OCI-LY7 (cell line): ENCODE measurements around the gene CRELD2. TPM values are rescaled to one million over a fixed set of nuclear protein-coding genes. Genes with fewer than 3 reads are reported as not detected.

Source experiments
- BruUV-seq: library from RNA; stranded (reverse); fragments of 400-500 nt; replicated peaks from 2 replicates; lab custom pipeline; 2021; lab: Mats Ljungman, UMichigan
- CTCF ChIA-PET: fragments of 300-600 bp; sonication (Branson Sonifier 250); formaldehyde crosslinking; loops from one replicate; lab custom pipeline; 2022; ENCODE audit warnings: antibody characterized with exemption; ENCODE audit not compliant: unreplicated experiment; lab: Charles Lee
- POLR2A ChIA-PET: fragments of 300-600 bp; sonication (Branson Sonifier 250); formaldehyde crosslinking; loops from one replicate; lab custom pipeline; 2022; ENCODE audit warnings: antibody characterized with exemption; lab: Charles Lee
- DNase-seq: peaks from one replicate; pipeline ENCODE4 v3.0.0-alpha.2; 2015; ENCODE audit warnings: low spot score
- H2AFZ ChIP-seq: fragments of 200-600 bp; sonication (generic), shearing (Covaris generic); 2 replicates; pipeline ENCODE4 v1.6.1; 2014; ENCODE audit warnings: mild to moderate bottlenecking, antibody characterized with exemption, low read length, moderate library complexity
- H3K27ac ChIP-seq: fragments of 200-600 bp; sonication (generic); 2 replicates; pipeline ENCODE4 v1.5.1; 2014; ENCODE audit warnings: mixed run types, low read depth, mild to moderate bottlenecking, moderate library complexity, low read length, inconsistent platforms; ENCODE audit not compliant: poor library complexity, severe bottlenecking
- H3K36me3 ChIP-seq: fragments of 200-600 bp; sonication (generic); 2 replicates; pipeline ENCODE4 v1.6.1; 2014; ENCODE audit warnings: mild to moderate bottlenecking, antibody characterized with exemption, low read length, moderate library complexity, mixed read lengths; ENCODE audit not compliant: insufficient read depth
- H3K4me1 ChIP-seq: fragments of 200-600 bp; sonication (generic); 2 replicates; pipeline ENCODE4 v1.5.1; 2014; ENCODE audit warnings: mild to moderate bottlenecking, low read length; ENCODE audit not compliant: insufficient read depth, poor library complexity, severe bottlenecking
- H3K4me2 ChIP-seq: fragments of 200-600 bp; sonication (generic); 2 replicates; pipeline ENCODE4 v1.6.1; 2014; ENCODE audit warnings: mild to moderate bottlenecking, low read length
- H3K4me3 ChIP-seq: fragments of 200-600 bp; sonication (generic); 2 replicates; pipeline ENCODE4 v1.5.1; 2014; ENCODE audit warnings: mild to moderate bottlenecking, low read depth, low read length; ENCODE audit not compliant: poor library complexity, severe bottlenecking
- H3K79me2 ChIP-seq: fragments of 200-600 bp; sonication (generic); 2 replicates; pipeline ENCODE4 v1.6.1; 2016; ENCODE audit warnings: low read depth, mild to moderate bottlenecking, low read length, moderate library complexity, mixed read lengths; ENCODE audit not compliant: insufficient read depth
- H3K9me2 ChIP-seq: fragments of 200-600 bp; sonication (generic); 2 replicates; pipeline ENCODE4 v1.6.1; 2016; ENCODE audit warnings: mild to moderate bottlenecking, low read length, mixed read lengths; ENCODE audit not compliant: insufficient read depth
- H3K9me3 ChIP-seq: fragments of 200-600 bp; sonication (generic); 2 replicates; pipeline ENCODE4 v1.6.1; 2014; ENCODE audit warnings: mild to moderate bottlenecking, mixed run types, low read length, mixed read lengths
- H4K20me1 ChIP-seq: fragments of 200-600 bp; sonication (generic); 2 replicates; pipeline ENCODE4 v1.6.1; 2014; ENCODE audit warnings: mild to moderate bottlenecking, antibody characterized with exemption, low read length, moderate library complexity, mixed read lengths; ENCODE audit not compliant: insufficient read depth
- EZH2phosphoT487 ChIP-seq: fragments of 200-600 bp; sonication (generic); IDR thresholded peaks from 2 replicates; pipeline ENCODE4 v1.6.1; 2018; ENCODE audit warnings: low read depth, borderline replicate concordance, mild to moderate bottlenecking, mixed run types, antibody characterized with exemption, low read length, moderate library complexity, mixed read lengths
- intact Hi-C: fragments of 100-400 bp; cut with micrococcal nuclease; formaldehyde crosslinking; loops from one replicate; pipeline ENCODE4 v1.10.0; 2022; ENCODE audit not compliant: unreplicated experiment
- total RNA-seq, 2 experiments: library from RNA; depleted of rRNA in 1 of 2; stranded (reverse); fragments of >200 nt in 1 of 2; shearing (Covaris generic) in 1 of 2; gene quantifications; 2 replicates each; pipeline ENCODE4 v1.2.3, GENCODE V29; 2014 to 2022
- TF ChIP-seq, protein P1 (sequence below): fragments of 200-600 bp; sonication (generic); conservative IDR thresholded peaks from 2 replicates; pipeline ENCODE4 v1.5.1; 2014; ENCODE audit warnings: mild to moderate bottlenecking, antibody characterized with exemption, low read length, moderate library complexity, mixed read lengths

Gene CRELD2
- total RNA-seq, 2 experiments from 2014 or later = 32.0 to 32.5 TPM

DNA sequence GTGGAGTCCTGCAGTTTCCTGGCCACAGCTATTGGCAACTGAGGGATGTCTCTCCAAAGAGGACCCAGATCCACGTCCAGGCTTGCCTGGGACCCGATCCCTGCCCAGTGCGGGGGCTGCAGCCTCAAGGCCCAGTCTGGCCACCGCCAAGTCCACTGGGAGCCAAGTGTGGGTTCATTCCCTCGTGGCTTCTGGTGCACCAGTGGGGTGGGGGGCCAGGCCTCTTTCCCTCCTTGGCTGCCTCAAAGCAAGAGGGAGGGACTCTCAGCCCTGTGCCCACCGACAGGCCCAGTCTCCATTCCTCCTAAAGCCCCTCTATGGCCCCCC, 28.8 kb downstream of the CRELD2 start:
- intact Hi-C loops = no loop called here
- POLR2A ChIA-PET = interaction anchor here (0.9 kb wide), 1 partner anchor 10 kb away, joined by 6 read pairs; no protein-coding TSS in a partner anchor
- no peaks in the 10 kb centered on the region for H3K36me3 ChIP-seq

DNA sequence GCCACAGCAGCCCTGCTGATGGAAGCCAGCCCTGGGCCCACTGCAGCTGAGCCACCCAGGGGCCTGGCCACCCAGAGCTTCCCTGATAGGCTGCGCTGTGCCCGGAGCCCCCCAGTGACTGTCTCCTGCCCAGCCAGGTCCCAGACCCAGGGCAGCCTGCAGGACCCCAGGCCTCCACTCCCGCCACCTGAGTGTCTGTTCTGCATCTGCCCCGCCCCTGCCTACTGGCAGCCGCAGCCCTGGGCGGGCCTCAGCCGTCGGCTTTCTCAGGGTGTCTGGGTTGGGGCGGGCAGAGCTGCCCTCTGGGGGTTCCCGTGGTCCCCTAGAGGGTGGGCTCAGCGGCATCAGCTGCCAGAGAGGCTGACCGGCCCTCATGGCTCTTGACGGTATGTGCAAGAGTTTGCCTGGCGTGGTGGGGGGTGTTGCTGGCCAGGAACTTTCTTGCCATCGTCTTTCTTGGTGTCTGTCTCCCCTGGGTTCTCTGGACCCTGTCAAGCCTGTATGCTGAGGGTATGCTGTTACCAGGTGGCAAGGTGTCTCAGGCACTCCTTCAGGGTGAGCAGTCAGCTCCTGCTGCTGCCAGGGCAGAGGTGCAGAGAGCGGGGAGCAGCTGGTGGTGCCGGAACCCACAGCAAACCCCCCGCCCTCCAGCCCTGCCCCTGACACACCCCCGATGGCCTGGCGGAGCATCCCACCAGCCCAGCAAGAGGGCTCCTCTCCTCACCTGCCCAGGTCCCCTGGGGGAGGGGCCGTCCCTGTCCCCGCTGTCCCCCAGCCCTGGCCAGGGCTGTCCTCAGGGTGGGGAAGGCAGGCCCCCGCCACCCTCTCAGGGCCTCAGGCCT, 29.9 kb downstream of the CRELD2 start:
- intact Hi-C loops = no loop called here
- Histone ChIP-seq H3K79me2 (no peaks in the 10 kb centered on the region), H2AFZ (no peak overlapping the region), H3K4me1 (peaks cover 27% of the 10 kb centered on the region), H3K4me3 (no peak overlapping the region), H3K9me3 (no peaks in the 10 kb centered on the region), H3K27ac (no peak overlapping the region), H3K36me3 (no peaks in the 10 kb centered on the region), H3K9me2 (no peaks in the 10 kb centered on the region), H3K4me2 (no peak overlapping the region), H4K20me1 (no peaks in the 10 kb centered on the region)
- ChIA-PET CTCF (no interaction called here), POLR2A (no interaction called here)
- no peak for DNase-seq
- no peak for TF ChIP-seq EZH2phosphoT487
- TF ChIP-seq, protein P1, sequence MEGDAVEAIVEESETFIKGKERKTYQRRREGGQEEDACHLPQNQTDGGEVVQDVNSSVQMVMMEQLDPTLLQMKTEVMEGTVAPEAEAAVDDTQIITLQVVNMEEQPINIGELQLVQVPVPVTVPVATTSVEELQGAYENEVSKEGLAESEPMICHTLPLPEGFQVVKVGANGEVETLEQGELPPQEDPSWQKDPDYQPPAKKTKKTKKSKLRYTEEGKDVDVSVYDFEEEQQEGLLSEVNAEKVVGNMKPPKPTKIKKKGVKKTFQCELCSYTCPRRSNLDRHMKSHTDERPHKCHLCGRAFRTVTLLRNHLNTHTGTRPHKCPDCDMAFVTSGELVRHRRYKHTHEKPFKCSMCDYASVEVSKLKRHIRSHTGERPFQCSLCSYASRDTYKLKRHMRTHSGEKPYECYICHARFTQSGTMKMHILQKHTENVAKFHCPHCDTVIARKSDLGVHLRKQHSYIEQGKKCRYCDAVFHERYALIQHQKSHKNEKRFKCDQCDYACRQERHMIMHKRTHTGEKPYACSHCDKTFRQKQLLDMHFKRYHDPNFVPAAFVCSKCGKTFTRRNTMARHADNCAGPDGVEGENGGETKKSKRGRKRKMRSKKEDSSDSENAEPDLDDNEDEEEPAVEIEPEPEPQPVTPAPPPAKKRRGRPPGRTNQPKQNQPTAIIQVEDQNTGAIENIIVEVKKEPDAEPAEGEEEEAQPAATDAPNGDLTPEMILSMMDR = no peak
- no TSS peak for BruUV-seq

More for the DNA sequence above, 28.8 kb downstream of the CRELD2 start:
- CTCF ChIA-PET = no interaction called here
- no peak for DNase-seq
- Histone ChIP-seq H3K27ac (no peak overlapping the region), H3K4me2 (no peak overlapping the region), H3K9me2 (no peaks in the 10 kb centered on the region), H2AFZ (no peak overlapping the region), H3K79me2 (no peaks in the 10 kb centered on the region), H3K4me1 (peaks cover 27% of the 10 kb centered on the region), H4K20me1 (no peaks in the 10 kb centered on the region), H3K4me3 (no peak overlapping the region), H3K9me3 (0 out of 2 replicates have a peak, but pooled peaks cover 4% of the 10 kb centered on the region)
- no peak for TF ChIP-seq EZH2phosphoT487
- TF ChIP-seq, protein P1 = no peak
- BruUV-seq = no TSS peak
